PC-3 (cell line): Measurements from ENCODE around the gene CCDC91.

ENCODE experiments used
- EZH2 ChIP-seq: fragments of 300-600 bp; sonication (generic); IDR thresholded peaks from one replicate; pipeline ENCODE4 v1.6.1; 2017; ENCODE audit warnings: antibody characterized with exemption, mild to moderate bottlenecking, low read length; ENCODE audit not compliant: unreplicated experiment
- EZH2phosphoT487 ChIP-seq: fragments of 300-600 bp; sonication (generic); IDR thresholded peaks from 2 replicates; pipeline ENCODE4 v1.6.1; 2018; ENCODE audit warnings: mild to moderate bottlenecking, antibody characterized with exemption, low read length, borderline replicate concordance
- TF ChIP-seq, protein P1 (sequence below): fragments of 300-600 bp; sonication (generic); conservative IDR thresholded peaks from 2 replicates; pipeline ENCODE4 v1.5.1; 2017; ENCODE audit warnings: antibody characterized with exemption, low read depth, mild to moderate bottlenecking, low read length

- TF ChIP-seq, protein P1, sequence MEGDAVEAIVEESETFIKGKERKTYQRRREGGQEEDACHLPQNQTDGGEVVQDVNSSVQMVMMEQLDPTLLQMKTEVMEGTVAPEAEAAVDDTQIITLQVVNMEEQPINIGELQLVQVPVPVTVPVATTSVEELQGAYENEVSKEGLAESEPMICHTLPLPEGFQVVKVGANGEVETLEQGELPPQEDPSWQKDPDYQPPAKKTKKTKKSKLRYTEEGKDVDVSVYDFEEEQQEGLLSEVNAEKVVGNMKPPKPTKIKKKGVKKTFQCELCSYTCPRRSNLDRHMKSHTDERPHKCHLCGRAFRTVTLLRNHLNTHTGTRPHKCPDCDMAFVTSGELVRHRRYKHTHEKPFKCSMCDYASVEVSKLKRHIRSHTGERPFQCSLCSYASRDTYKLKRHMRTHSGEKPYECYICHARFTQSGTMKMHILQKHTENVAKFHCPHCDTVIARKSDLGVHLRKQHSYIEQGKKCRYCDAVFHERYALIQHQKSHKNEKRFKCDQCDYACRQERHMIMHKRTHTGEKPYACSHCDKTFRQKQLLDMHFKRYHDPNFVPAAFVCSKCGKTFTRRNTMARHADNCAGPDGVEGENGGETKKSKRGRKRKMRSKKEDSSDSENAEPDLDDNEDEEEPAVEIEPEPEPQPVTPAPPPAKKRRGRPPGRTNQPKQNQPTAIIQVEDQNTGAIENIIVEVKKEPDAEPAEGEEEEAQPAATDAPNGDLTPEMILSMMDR: no peak
- TF ChIP-seq EZH2 (no peak), EZH2phosphoT487 (no peak)
These were observed 125.8 kb downstream of the CCDC91 start for GRCh38 chr12:28316049-28316448.
